GM20000 (cell line): ENCODE data around the gene IL2RA.

Source experiments
- DNase-seq: peaks from one replicate; pipeline ENCODE4 v3.0.0; 2012; ENCODE audit warnings: low spot score
- CTCF ChIP-seq: IDR thresholded peaks from 2 replicates; pipeline ENCODE4 v1.5.1; 2012; ENCODE audit warnings: mild to moderate bottlenecking, control low read depth; ENCODE audit errors: extremely low read depth, missing control alignments

The IL2RA gene

GRCh38 chr10:6053816-6054631 is 8.1 kb downstream of the IL2RA start:
- DNase-seq: no peak
- no peak for TF ChIP-seq CTCF

GRCh38 chr10:6053303-6053702 is 8.9 kb downstream of the IL2RA start:
- no peak for TF ChIP-seq CTCF
- DNase-seq: no peak

- DNase-seq: no peak
These were observed 9.6 kb downstream of the IL2RA start for GRCh38 chr10:6052247-6053221.

GRCh38 chr10:6050801-6051445 is 11.2 kb downstream of the IL2RA start:
- TF ChIP-seq CTCF: peak; percentile 40
- DNase-seq: peak; percentile 75

More at GRCh38 chr10:6052247-6053221, 9.6 kb downstream of the IL2RA start:
- no peak for TF ChIP-seq CTCF

- no peak for TF ChIP-seq CTCF
- no peak for DNase-seq
These were observed 13.2 kb downstream of the IL2RA start for GRCh38 chr10:6049031-6049400.

- DNase-seq: no peak
- no peak for TF ChIP-seq CTCF
These were observed 13.7 kb downstream of the IL2RA start for GRCh38 chr10:6048281-6049030.
